ENCODE measurements around the gene KCND1.

- TF ChIP-seq YY1 (IDR thresholded peaks at IDR 0.05; ENCODE audit: insufficient read depth, insufficient read length) (no peak), ZNF274 (IDR thresholded peaks at IDR 0.05; ENCODE audit: low read depth, low read length) (no peak)
These were observed 32.1 kb upstream of the KCND1 start for GRCh38 chrX:49003696-49004095.
